ENCODE data around the gene CNTFR.

Gene CNTFR

DNA sequence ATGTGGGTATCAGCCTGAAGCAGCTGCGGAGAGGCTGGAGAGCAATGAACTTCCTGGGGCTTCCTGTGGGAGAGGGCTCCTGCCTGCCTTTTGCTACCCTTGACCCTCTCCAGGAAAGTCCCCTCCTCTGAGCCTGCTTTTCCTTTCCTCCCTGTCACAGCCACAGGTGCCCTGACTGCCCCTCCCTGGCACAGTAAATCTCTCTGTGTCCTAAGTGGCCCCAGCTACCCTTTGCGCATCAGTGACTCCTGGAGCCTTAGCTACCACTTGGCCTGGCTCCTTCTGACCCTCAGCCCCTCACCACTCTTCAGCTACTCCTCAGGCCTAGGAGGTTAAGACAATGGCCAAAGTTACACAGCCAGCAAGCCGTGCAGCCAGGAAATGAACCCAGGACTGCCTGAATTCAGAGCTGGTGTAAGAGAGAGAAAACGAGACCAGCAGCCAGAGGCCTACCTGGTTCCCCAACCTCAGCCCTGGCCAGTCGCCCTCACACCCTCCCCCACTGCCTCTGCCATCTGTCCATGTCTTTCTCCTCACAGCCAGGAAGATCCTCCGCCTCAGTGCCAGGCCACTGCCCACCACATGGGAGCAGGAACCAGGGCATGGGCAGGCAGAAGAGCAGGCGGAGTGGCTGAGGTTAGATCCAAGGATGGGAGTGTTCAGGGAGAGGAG is 18.6 kb downstream of the CNTFR start:
- no peak for DNase-seq

GRCh38 chr9:34570376-34570775 is 19.1 kb downstream of the CNTFR start:
- no peak for DNase-seq

GRCh38 chr9:34568774-34569173 is 20.8 kb downstream of the CNTFR start:
- peak; percentile 67 for DNase-seq

DNA sequence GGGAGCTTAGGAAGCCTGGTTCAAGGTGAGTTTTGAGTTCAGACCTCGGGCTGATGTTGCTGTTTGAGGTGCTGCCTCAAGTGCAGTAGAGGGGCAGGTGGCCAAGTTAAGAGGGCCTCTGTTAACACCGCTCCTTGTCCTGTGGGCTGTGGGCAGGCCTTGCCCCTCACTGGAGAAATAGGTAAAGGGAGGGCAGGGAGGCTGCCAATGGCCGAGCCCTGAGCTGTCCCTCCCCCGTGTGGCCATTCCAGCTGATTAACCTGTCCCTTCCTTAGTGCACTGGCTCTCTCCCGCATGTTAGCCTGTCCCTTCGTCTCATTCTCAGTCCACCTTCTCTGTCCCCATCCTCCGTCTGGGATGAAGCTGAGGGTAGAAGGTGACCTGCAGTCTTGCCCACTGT is 21.4 kb downstream of the CNTFR start:
- DNase-seq: no peak

DNA sequence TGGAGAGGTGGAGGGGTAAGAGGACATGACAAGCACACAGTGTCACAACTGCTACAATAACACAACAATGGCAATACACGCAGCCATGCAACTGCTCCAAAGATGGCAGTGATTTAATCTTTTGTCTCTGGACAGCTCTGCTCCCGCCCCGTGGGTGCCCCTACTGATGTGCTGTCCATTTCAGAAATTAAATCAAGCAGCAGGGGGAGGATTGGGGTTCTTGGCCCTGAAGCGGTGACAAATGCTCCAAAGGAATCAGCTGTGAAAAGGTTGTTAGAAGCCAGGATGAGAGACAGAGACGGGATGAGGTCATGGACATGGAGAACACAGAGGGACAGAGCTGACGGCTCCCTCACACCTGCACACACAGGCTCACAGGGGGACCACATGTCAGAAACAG is 22.6 kb downstream of the CNTFR start:
- no peak for DNase-seq

GRCh38 chr9:34566322-34566721 is 23.2 kb downstream of the CNTFR start:
- no peak for DNase-seq

- DNase-seq: no peak
Observed at GRCh38 chr9:34565856-34566255, 23.7 kb downstream of the CNTFR start.

DNA sequence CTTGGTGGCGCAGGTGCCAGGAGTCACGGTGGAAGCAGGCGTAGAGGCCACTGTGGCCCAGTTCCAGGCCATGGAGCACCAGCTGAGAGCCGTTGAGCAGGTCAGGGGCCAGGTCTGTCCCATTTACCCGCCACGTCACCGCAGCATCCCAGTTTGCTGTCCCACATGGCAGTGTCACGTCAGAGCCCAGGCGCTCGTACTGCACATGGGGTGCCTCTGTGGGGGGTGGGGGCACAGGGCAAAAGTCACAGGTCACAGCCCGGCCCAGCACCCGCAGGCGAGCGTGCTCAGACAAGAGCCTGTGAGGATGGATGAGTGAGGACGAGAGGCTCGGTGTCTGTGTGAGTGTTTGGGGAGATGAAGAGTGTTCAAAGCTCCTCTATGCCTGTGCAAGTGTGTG is 24.9 kb downstream of the CNTFR start:
- DNase-seq: no peak

GRCh38 chr9:34563262-34563661 is 26.3 kb downstream of the CNTFR start:
- no peak for DNase-seq

- no peak for DNase-seq
Observed at GRCh38 chr9:34562135-34562745, 27.3 kb downstream of the CNTFR start.

DNA sequence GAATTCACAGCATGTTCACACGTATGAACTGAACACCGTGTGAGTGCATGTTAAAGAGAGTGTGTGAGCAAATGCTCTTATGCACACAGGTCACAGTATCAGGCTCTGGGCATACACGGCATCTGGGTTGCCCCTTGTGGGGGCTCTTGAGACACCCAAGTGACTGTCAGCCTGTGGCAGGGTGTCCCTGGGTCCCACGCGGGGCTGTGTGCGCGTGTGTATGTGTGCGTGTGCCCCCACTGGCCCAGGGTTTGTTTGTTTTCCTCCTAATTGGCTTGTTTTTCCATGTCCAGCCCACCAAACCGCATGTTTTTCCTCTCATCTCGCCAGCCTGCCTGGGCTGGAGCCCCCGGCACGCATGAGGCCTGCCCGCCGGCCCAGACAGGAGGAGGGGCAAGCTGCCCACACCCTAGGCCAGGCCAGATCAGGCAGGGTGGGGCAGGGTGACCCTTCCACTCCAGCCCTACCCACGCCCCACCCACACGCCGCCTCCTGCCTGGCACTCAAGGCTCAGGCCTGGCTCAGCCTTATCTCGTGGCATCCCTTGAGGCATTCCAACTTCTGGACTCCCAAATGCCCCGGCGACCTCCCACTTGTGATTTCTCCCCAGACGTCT is 28.8 kb downstream of the CNTFR start:
- DNase-seq: no peak

GRCh38 chr9:34559624-34560455 is 29.7 kb downstream of the CNTFR start:
- peak; percentile 62 for DNase-seq

DNA sequence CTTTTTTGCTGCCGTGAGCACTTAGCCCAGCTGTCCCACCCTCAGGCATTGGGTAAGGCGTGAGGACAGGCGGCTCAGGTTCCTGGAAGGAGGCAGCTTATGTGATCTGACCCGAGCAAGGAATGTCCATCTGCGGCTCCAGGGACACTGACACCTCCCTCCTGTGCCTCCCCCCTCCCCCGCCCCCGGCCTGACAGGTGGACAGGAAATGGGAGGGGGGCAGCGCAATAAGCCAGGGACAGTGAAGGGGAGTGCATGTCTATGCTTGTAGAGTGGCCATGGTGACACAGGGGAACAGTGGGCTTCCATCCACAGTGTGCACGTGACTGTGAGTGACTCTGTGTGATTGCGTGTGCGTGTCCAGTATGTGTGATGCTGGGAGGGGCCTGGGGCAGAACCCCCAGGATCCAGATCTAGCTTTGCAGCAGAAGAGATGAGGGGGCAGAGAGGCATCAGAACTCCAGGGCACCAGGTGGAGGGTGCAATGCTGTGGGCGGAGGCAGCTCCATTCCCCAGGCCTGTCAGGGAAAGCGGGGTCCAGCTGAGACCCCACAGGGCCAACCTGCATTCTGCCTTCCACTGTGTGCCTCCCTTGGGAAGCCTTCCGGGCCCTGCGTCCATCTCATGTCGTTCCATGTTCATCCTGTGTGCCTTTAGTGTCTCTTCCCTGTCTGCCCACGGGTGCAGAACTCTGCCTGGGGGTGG is 30.5 kb downstream of the CNTFR start:
- peak; percentile 51 for DNase-seq

DNA sequence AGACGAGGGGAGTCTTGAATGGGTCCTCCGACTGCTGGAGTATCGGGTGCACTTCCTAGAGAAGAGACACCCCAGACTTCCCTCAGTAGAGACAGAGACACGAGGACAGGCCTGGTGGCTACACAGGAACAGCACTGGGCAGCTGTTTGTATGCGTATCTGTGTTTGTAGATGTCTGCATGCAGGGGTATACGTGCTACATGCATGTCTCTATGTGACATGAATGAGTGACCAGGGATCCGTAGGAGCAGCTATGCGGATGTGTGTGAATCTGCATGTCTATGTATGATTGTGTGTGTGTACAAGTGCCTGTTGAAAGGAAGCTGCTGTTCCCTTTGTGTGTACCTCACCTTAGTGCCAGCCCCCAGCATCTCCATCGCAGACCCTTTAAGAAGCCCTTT is 31.2 kb downstream of the CNTFR start:
- DNase-seq: no peak

- no peak for DNase-seq
Observed at GRCh38 chr9:34557426-34558321, 31.9 kb downstream of the CNTFR start.

- DNase-seq: no peak
Observed at GRCh38 chr9:34556949-34557348, 32.6 kb downstream of the CNTFR start.

GRCh38 chr9:34555936-34556525 is 33.5 kb downstream of the CNTFR start:
- DNase-seq: no peak

DNA sequence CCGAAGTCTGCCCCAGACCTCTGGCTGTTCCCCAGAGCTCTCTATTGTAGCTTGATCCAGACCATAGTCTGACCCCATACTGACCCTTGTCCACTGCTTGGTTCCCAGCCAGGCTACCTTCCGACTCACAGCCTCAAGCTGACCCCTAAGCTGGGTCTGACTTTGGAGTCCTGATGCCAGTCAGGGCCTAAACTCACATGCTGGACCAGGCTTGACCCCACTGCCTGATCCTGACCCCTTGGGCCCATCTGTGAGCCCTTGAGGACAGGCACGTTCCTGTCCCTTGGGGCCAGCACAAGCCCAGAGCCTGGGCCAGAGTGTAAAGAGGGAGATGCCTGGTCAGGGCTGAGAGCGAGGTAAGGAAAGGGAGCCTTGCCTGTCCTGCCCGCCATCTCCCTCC is 34.0 kb downstream of the CNTFR start:
- no peak for DNase-seq

DNA sequence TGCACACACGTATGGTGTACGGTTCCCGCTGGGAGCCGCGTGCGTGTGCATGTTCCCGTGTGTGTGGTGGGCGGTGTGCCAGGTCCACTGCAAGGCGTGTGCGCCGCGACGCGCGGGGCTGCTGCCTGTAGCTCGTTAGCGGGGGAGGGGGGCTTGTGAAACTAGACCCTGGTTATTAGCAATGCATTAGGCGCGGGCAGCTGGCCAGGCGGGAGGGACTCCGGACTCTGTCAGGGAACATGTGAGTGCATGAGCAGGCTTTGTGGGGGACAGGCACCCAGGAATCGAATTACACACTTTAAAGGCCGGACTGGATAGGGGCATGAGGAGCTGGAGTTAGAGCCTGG is 34.5 kb downstream of the CNTFR start:
- DNase-seq: peak; percentile 88

DNA sequence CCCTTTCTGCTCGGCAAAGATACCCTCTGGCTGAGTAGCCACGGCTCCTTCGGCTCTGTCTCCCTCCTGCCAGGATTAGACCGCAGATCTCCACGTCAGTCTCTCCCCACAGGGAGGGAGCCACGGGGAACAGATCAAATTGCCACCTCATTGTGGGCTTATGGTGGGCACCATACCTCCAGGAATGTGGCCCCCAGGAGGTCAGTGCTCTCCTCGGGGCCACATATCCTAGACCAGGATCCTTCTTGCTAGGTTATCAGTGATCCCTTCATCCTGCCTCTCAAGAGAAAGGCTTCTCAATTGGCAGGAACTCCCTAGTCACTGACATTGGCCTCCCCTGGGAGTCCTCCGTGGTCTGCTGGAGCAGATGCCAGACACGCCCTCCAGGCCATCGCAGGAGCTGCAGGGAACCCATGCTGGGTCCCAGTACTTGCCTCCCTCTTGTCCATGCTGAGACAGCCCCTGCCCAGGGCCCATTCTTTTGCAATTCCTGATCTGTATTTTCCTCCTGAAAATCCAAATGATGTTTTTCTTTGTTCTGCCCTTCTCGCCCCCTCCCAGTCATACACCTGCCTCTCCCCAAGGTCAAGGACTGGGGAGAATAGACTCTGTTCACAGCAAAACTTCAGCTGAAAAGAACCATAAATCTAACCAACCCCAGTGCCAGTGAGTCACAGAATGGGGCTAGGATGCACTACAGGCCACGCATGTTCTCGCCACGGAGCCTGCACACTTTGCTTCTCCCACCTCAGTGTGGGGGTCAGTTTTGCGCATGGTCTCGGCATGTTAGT is 35.1 kb downstream of the CNTFR start:
- DNase-seq: peak; percentile 69

Measured in eye (tissue), 1 donor.